ENCODE data around the gene CCDC192. TPM values are rescaled to one million over a fixed set of nuclear protein-coding genes. Genes with fewer than 3 reads are reported as not detected.

CCDC192 gene
- total RNA-seq, 1 donor from 2014 or later: not detected

DNA sequence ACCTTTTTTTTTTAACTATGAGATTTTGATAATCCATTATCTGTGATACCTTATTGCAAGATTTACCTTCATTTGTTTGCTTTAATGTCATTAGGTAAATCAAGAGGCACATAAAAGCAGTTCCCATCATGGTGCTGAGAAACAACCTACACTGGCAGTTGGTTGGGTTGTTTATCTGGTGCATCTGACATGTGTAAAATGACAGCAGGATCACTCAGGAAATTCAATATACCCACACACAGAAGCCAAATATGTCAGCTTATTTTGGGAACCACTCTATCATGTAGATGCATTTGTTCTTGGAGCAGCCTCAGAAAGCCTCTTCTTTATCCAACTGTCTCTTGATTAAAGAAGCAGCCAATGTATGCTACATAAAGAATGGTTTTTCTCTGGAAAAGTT, 7.8 kb upstream of the CCDC192 start:
- Mint-ChIP-seq H3K27me3 (ENCODE audit: insufficient read depth, low read depth) (no peaks in the 10 kb centered on the region), H3K27ac (no peak overlapping the region), H3K4me3 (no peak overlapping the region), H3K9me3 (no peaks in the 10 kb centered on the region), H3K36me3 (no peaks in the 10 kb centered on the region), H3K4me1 (peaks cover under 1% of the 10 kb centered on the region)
- H3K9ac ChIP-seq: no peak overlapping the region
- no peaks in the 10 kb centered on the region for H3K79me2 ChIP-seq (ENCODE audit: low read depth)
- no peak overlapping the region for H2AFZ ChIP-seq (replicated peaks)
- H3K4me1 ChIP-seq: peaks cover 8% of the 10 kb centered on the region
- H3K27me3 ChIP-seq: no peaks in the 10 kb centered on the region
- peaks cover 6% of the 10 kb centered on the region for H3F3A ChIP-seq (ENCODE audit: low read depth)
- no peak overlapping the region for H3K4me2 ChIP-seq
- H3K27ac ChIP-seq: no peak overlapping the region
- TF ChIP-seq EZH2phosphoT487 (IDR thresholded peaks at IDR 0.05) (no peak), EZH2 (IDR thresholded peaks at IDR 0.05) (no peak)
- TF ChIP-seq, protein P1, sequence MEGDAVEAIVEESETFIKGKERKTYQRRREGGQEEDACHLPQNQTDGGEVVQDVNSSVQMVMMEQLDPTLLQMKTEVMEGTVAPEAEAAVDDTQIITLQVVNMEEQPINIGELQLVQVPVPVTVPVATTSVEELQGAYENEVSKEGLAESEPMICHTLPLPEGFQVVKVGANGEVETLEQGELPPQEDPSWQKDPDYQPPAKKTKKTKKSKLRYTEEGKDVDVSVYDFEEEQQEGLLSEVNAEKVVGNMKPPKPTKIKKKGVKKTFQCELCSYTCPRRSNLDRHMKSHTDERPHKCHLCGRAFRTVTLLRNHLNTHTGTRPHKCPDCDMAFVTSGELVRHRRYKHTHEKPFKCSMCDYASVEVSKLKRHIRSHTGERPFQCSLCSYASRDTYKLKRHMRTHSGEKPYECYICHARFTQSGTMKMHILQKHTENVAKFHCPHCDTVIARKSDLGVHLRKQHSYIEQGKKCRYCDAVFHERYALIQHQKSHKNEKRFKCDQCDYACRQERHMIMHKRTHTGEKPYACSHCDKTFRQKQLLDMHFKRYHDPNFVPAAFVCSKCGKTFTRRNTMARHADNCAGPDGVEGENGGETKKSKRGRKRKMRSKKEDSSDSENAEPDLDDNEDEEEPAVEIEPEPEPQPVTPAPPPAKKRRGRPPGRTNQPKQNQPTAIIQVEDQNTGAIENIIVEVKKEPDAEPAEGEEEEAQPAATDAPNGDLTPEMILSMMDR (IDR thresholded peaks at IDR 0.05): no peak
- no peaks in the 10 kb centered on the region for H3K9me3 ChIP-seq (ENCODE audit: low read depth)
- no peak overlapping the region for H3K4me3 ChIP-seq
- H3K36me3 ChIP-seq: no peaks in the 10 kb centered on the region
- DNase-seq (ENCODE audit: low spot score): no peak
- peaks cover 4% of the 10 kb centered on the region for H4K20me1 ChIP-seq (ENCODE audit: low read depth)

DNA sequence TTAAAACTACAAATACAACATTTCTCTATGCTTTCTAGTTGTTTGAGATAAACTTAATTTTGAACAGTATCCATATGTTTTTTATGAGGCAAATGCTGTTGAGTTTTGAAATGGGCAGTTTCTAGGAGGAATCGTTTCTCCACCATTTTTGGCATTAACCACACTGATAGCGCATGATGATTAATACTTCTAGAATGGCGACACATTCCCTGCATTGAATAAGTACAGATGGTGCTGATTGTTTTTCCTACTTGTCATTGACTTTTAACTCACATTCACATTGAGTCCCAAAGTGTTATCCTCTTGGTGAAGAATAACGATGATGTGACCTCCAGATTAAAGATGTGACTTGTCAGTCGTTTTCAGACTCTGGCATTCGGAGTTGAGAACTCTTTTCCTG, 6.5 kb upstream of the CCDC192 start:
- H3K4me1 ChIP-seq: peaks cover 20% of the 10 kb centered on the region
- no peaks in the 10 kb centered on the region for H3K79me2 ChIP-seq (ENCODE audit: low read depth)
- H4K20me1 ChIP-seq (ENCODE audit: low read depth): peaks cover 4% of the 10 kb centered on the region
- Mint-ChIP-seq H3K4me1 (peaks cover 3% of the 10 kb centered on the region), H3K27ac (no peak overlapping the region), H3K9me3 (no peaks in the 10 kb centered on the region), H3K27me3 (ENCODE audit: insufficient read depth, low read depth) (no peaks in the 10 kb centered on the region), H3K4me3 (no peak overlapping the region), H3K36me3 (no peaks in the 10 kb centered on the region)
- H3K27me3 ChIP-seq: no peaks in the 10 kb centered on the region
- H3K9ac ChIP-seq: no peak overlapping the region
- H2AFZ ChIP-seq (replicated peaks): no peak overlapping the region
- H3K36me3 ChIP-seq: no peaks in the 10 kb centered on the region
- no peak for TF ChIP-seq EZH2 (IDR thresholded peaks at IDR 0.05)
- TF ChIP-seq EZH2phosphoT487 (IDR thresholded peaks at IDR 0.05): no peak
- TF ChIP-seq, protein P1 (IDR thresholded peaks at IDR 0.05): no peak
- no peak overlapping the region for H3K4me2 ChIP-seq
- H3K27ac ChIP-seq: no peak overlapping the region
- H3K4me3 ChIP-seq: no peak overlapping the region
- H3K9me3 ChIP-seq (ENCODE audit: low read depth): no peaks in the 10 kb centered on the region
- peaks cover 15% of the 10 kb centered on the region for H3F3A ChIP-seq (ENCODE audit: low read depth)
- DNase-seq (ENCODE audit: low spot score): no peak

DNA sequence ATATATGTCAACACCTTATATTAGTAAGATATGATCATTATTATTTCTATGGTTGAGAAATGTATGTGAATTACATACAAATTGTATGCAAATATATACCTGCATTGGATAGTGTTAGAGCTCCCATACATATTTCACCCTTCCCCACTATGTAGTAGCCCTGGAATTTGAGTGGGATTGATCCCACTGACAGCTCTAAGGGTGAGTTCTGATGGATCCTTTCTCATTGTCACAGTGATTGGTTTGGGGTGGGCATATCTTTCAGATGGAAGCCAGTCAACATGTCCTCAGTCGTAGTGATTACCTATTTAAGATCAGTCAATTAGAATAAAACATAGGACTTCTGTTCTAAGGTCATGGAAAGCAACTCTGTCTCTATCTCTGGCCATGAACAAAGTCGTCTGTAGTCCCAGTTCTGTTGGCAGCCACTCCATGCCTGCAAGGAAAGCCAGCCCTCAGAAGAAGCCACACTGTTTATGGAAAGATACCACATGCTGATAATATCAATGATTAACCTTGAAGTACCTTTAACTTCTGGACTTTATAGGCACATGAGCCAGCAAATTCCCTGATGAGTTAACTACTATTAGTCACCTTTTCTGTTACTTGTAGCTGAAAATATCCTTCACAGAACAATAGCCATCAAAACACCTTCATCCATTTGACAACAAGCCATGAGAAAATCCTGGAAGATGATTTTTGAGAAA, 5.1 kb upstream of the CCDC192 start:
- Mint-ChIP-seq H3K4me1 (peaks cover 11% of the 10 kb centered on the region), H3K4me3 (no peak overlapping the region), H3K27ac (peak overlapping the region; percentile 38), H3K27me3 (ENCODE audit: insufficient read depth, low read depth) (no peaks in the 10 kb centered on the region), H3K36me3 (no peaks in the 10 kb centered on the region), H3K9me3 (no peaks in the 10 kb centered on the region)
- Histone ChIP-seq H3K9ac (no peak overlapping the region), H3K79me2 (ENCODE audit: low read depth) (no peaks in the 10 kb centered on the region), H3K36me3 (no peaks in the 10 kb centered on the region), H3K4me3 (no peak overlapping the region), H3K4me1 (peaks cover 26% of the 10 kb centered on the region), H3K27ac (no peak overlapping the region), H3K4me2 (no peak overlapping the region), H3K27me3 (no peaks in the 10 kb centered on the region), H3K9me3 (ENCODE audit: low read depth) (no peaks in the 10 kb centered on the region), H4K20me1 (ENCODE audit: low read depth) (peaks cover 4% of the 10 kb centered on the region), H3F3A (ENCODE audit: low read depth) (peaks cover 15% of the 10 kb centered on the region), H2AFZ (replicated peaks) (no peak overlapping the region)
- DNase-seq (ENCODE audit: low spot score): no peak
- no peak for TF ChIP-seq EZH2phosphoT487 (IDR thresholded peaks at IDR 0.05)
- TF ChIP-seq, protein P1 (IDR thresholded peaks at IDR 0.05): no peak
- no peak for TF ChIP-seq EZH2 (IDR thresholded peaks at IDR 0.05)
